LNCaP clone FGC (cell line): ENCODE measurements around the gene GRB10.

Experiments used
- DNase-seq: peaks from one replicate; pipeline ENCODE4 v3.0.0-alpha.2; 2011; ENCODE audit warnings: low read depth
- H3K4me3 ChIP-seq: 2 replicates; pipeline ENCODE4 v1.5.1; 2011; ENCODE audit warnings: mild to moderate bottlenecking, low read depth, low read length, control low read depth
- TF ChIP-seq, protein P1 (sequence below): IDR thresholded peaks from 2 replicates; pipeline ENCODE4 v1.5.1; 2012; ENCODE audit warnings: mild to moderate bottlenecking; ENCODE audit not compliant: control insufficient read depth, insufficient read depth; ENCODE audit errors: extremely low read depth

The GRB10 gene

DNA sequence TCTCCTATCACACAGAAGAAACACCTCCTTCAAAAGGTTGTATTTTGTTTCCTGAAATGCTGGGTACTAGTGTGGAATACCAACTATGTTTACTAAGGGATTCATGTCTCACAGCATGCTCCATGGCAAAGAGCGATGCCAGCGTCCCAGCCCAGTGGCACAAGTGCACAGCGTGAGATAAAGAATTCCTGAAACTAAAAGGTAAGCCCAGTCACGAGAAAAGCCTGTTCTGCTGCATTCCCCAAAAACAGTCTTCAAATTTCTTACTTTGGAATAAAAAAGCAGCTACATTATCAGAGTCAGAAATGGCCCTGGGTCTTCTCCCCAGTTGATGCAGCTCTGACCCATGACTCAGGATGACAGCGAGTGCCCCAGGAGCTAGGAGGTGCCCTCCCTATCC lies 164.4 kb downstream of the GRB10 start:
- no peak for DNase-seq
- TF ChIP-seq, protein P1, sequence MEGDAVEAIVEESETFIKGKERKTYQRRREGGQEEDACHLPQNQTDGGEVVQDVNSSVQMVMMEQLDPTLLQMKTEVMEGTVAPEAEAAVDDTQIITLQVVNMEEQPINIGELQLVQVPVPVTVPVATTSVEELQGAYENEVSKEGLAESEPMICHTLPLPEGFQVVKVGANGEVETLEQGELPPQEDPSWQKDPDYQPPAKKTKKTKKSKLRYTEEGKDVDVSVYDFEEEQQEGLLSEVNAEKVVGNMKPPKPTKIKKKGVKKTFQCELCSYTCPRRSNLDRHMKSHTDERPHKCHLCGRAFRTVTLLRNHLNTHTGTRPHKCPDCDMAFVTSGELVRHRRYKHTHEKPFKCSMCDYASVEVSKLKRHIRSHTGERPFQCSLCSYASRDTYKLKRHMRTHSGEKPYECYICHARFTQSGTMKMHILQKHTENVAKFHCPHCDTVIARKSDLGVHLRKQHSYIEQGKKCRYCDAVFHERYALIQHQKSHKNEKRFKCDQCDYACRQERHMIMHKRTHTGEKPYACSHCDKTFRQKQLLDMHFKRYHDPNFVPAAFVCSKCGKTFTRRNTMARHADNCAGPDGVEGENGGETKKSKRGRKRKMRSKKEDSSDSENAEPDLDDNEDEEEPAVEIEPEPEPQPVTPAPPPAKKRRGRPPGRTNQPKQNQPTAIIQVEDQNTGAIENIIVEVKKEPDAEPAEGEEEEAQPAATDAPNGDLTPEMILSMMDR = no peak
- H3K4me3 ChIP-seq = no peak overlapping the region

DNA sequence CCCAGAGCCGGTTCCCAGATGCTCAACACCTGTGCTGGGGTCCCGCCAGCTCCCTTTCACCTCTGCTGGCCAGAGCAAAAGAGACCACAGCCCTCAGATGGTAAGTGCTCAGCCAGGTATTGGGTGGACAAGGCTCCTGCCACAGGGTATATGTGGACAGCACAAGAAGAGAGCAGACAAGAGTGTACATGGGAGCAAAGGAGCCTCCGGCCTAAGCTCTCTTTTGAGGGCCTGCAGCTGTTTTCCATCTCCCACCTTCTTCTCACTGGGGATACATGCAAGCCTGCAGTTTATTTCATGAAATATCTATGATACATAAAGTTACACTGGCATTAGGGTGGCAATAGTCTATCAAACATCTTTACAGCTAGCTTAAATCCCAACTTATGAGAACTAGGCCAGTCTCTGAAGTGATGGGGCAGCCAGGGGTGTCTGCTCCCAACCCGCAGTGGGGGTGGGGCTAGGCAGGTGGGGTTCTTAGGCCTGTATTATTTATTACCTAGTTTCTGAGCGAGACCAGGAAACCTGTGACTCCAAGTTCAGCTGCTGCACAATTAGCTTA lies 167.1 kb downstream of the GRB10 start:
- DNase-seq = no peak
- TF ChIP-seq, protein P1 = no peak
- no peak overlapping the region for H3K4me3 ChIP-seq

- no peak overlapping the region for H3K4me3 ChIP-seq
- no peak for DNase-seq
- TF ChIP-seq, protein P1 = peak; percentile 51
Observed at GRCh38 chr7:50614721-50615518, 167.8 kb downstream of the GRB10 start.

GRCh38 chr7:50613473-50613872 lies 169.2 kb downstream of the GRB10 start:
- DNase-seq = no peak
- TF ChIP-seq, protein P1 = no peak

DNA sequence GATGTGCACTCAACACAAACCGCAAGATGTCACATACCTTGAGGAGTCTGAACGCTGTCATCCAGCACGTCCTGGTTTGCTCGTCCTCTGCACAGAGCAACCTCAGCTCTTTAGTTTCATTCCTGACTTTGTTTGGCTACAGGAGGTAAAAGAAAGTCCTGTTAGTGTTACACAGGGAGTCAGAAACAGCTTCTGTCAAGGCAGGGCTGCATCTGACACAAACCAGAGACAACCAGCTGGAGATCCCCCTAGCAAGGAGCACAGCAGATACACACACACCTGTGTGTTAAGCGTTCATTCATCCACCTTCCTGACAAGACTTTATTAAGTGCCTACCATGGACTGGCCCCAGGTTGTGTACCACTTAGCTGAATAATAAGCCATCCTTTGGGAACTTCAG lies 170.0 kb downstream of the GRB10 start:
- TF ChIP-seq, protein P1 = no peak

More at GRCh38 chr7:50613473-50613872, 169.2 kb downstream of the GRB10 start:
- no peak overlapping the region for H3K4me3 ChIP-seq

GRCh38 chr7:50610521-50611277 lies 172.0 kb downstream of the GRB10 start:
- DNase-seq = no peak
- TF ChIP-seq, protein P1 = no peak

More for the DNA sequence above, 170.0 kb downstream of the GRB10 start:
- H3K4me3 ChIP-seq = no peak overlapping the region
- no peak for DNase-seq

More at GRCh38 chr7:50610521-50611277, 172.0 kb downstream of the GRB10 start:
- no peak overlapping the region for H3K4me3 ChIP-seq
